CD4-positive, alpha-beta T cell treated with Interleukin-15 for 1 hour (primary cell): ENCODE data around the gene MXRA8.
A peak's percentile ranks its signal among the peaks of the same experiment; 100 is the strongest.

Source experiments
- DNase-seq: peaks from one replicate; pipeline ENCODE4 v3.0.0-alpha.2; 2020

The MXRA8 gene

DNA sequence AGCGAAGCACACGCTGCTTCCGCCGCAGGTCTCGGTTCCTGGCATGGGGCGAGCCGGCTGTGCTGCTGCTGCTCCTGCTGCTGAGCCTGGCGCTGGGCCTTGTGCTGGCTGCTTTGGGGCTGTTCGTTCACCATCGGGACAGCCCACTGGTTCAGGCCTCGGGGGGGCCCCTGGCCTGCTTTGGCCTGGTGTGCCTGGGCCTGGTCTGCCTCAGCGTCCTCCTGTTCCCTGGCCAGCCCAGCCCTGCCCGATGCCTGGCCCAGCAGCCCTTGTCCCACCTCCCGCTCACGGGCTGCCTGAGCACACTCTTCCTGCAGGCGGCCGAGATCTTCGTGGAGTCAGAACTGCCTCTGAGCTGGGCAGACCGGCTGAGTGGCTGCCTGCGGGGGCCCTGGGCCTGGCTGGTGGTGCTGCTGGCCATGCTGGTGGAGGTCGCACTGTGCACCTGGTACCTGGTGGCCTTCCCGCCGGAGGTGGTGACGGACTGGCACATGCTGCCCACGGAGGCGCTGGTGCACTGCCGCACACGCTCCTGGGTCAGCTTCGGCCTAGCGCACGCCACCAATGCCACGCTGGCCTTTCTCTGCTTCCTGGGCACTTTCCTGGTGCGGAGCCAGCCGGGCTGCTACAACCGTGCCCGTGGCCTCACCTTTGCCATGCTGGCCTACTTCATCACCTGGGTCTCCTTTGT is 24.7 kb downstream of the MXRA8 start:
- no peak for DNase-seq

DNA sequence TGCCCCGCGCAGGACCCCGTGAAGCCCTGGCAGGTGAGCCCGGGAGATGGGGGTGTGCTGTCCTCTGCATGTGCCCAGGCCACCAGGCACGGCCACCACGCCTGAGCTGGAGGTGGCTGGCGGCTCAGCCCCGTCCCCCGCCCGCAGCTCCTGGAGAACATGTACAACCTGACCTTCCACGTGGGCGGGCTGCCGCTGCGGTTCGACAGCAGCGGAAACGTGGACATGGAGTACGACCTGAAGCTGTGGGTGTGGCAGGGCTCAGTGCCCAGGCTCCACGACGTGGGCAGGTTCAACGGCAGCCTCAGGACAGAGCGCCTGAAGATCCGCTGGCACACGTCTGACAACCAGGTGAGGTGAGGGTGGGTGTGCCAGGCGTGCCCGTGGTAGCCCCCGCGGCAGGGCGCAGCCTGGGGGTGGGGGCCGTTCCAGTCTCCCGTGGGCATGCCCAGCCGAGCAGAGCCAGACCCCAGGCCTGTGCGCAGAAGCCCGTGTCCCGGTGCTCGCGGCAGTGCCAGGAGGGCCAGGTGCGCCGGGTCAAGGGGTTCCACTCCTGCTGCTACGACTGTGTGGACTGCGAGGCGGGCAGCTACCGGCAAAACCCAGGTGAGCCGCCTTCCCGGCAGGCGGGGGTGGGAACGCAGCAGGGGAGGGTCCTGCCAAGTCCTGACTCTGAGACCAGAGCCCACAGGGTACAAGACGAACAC is 25.4 kb downstream of the MXRA8 start:
- no peak for DNase-seq

DNA sequence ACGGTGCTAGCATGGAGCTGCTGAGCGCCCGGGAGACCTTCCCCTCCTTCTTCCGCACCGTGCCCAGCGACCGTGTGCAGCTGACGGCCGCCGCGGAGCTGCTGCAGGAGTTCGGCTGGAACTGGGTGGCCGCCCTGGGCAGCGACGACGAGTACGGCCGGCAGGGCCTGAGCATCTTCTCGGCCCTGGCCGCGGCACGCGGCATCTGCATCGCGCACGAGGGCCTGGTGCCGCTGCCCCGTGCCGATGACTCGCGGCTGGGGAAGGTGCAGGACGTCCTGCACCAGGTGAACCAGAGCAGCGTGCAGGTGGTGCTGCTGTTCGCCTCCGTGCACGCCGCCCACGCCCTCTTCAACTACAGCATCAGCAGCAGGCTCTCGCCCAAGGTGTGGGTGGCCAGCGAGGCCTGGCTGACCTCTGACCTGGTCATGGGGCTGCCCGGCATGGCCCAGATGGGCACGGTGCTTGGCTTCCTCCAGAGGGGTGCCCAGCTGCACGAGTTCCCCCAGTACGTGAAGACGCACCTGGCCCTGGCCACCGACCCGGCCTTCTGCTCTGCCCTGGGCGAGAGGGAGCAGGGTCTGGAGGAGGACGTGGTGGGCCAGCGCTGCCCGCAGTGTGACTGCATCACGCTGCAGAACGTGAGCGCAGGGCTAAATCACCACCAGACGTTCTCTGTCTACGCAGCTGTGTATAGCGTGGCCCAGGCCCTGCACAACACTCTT is 26.2 kb downstream of the MXRA8 start:
- DNase-seq: no peak

DNA sequence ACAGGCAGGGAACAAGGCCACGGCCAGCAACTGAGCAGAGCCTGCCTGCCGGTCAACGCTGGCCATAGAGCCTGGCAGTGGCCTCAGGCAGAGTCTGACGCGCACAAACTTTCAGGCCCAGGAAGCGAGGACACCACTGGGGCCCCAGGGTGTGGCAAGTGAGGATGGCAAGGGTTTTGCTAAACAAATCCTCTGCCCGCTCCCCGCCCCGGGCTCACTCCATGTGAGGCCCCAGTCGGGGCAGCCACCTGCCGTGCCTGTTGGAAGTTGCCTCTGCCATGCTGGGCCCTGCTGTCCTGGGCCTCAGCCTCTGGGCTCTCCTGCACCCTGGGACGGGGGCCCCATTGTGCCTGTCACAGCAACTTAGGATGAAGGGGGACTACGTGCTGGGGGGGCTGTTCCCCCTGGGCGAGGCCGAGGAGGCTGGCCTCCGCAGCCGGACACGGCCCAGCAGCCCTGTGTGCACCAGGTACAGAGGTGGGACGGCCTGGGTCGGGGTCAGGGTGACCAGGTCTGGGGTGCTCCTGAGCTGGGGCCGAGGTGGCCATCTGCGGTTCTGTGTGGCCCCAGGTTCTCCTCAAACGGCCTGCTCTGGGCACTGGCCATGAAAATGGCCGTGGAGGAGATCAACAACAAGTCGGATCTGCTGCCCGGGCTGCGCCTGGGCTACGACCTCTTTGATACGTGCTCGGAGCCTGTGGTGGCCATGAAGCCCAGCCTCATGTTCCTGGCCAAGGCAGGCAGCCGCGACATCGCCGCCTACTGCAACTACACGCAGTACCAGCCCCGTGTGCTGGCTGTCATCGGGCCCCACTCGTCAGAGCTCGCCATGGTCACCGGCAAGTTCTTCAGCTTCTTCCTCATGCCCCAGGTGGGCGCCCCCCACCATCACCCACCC is 27.0 kb downstream of the MXRA8 start, which contains the start of gene TAS1R3:
TSS of gene TAS1R3 (plus strand) at position 213 of the 898 bp plus-strand sequence. CDS start at position 279, 66 bp downstream.
- DNase-seq: no peak

DNA sequence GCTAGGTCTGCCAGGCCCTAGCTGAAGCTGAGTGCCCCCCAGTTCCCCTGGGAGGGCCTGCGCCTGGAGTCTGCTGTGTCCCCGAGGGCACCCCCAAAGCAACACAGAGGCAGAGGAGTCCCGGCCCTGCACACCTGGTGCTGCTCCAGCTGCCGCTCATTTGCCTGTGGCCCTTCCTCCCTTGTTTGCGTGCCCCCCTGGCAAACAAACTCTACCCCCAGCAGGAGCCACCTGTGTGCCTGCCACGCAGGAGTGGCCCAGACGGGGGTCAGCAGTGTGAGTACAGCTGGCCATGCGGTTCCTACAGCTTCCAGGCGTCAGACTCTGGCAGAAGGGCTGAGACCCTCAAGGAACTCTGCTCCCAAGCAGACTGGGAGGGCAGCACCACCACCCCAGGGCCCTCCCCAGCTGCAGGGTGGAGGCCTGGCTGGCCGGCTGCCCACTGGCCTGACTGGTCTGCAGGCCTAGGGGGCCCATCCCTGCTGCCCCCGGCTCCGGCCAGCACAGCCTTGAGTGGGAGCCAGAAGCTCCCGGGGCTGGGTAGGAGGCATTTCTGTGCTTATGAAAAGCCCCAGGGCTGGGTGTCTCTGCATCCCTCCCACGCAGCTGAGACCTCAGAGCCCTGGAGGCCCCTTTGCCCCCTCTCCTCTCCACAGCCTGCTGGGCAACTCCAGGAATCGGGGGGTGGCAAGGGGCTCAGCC is 27.8 kb downstream of the MXRA8 start:
- DNase-seq: no peak

DNA sequence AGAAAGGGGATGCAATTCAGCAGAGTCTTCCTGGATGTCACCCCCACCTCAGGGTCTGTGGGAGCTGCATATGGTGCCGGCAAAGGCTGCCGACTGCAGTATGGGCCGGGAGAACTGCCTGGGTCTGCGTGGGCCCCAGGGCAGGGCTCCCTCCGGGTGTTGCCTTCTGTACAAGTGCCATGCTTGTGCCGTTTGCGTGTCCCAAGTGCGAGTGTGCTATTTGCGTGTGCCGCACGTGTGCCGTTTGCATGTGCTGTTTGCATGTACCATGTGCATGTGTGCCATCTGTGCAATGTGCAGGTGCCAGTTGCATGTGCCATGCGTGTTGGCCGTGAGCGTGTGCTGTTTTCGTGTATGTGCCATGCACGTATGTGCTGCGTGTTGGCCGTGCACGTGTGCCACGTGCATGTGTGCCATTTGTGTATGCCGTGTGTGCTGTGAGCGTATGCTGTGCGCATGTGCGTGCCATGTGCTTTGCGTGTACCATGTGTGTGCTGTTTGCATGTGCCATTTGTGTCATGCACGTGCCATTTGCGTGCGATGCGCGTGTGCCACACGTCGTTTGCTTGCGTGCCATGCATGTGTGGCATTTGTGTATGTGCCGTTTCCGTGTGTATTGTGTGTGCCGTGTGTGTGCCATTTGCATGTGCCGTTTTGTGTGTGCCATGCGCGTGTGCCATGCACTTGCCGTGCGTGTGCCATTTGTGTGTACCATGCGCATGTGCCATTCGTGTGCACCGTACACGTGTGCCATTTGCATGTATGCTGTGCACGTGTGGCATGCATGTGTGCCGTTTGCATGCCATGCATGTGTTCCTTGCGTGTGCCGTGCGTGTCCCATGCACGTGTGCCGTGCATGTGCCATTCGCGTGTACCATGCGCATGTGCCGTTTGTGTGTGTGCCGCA is 28.8 kb downstream of the MXRA8 start:
- DNase-seq: no peak

DNA sequence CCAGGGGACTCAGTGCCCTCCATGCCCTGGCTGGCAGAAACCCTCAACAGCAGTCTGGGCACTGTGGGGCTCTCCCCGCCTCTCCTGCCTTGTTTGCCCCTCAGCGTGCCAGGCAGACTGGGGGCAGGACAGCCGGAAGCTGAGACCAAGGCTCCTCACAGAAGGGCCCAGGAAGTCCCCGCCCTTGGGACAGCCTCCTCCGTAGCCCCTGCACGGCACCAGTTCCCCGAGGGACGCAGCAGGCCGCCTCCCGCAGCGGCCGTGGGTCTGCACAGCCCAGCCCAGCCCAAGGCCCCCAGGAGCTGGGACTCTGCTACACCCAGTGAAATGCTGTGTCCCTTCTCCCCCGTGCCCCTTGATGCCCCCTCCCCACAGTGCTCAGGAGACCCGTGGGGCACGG is 30.1 kb downstream of the MXRA8 start:
- no peak for DNase-seq

DNA sequence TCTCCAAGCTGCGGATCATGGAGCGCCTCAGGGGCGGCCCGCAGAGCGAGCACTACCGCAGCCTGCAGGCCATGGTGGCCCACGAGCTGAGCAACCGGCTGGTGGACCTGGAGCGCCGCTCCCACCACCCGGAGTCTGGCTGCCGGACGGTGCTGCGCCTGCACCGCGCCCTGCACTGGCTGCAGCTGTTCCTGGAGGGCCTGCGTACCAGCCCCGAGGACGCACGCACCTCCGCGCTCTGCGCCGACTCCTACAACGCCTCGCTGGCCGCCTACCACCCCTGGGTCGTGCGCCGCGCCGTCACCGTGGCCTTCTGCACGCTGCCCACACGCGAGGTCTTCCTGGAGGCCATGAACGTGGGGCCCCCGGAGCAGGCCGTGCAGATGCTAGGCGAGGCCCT is 31.1 kb downstream of the MXRA8 start:
- no peak for DNase-seq

DNA sequence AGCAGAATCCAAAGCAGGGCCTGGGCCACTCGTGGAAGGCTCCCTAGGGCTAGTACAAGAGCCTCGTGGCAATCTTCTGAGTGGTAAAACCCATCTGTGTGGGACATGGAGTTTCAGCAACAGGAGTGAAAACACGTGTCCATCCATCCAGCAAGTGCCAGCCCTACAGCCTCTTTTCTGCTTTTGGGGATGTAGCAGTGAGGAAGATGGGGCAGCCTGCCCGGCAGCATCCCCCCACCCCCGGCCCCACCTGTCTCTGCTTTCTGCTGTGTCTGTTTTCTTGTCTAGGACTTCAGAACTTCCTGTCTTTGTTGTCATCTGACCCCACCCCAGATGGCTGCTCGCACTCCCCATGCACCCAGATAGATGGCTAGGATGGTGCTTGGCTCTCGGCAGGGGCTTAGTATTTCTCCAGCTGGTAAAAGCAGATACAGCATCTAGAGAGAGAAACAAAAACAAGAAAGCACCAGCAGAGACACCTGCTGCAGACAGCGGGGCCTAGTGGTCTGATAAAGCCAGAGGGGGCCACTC is 32.2 kb downstream of the MXRA8 start:
- no peak for DNase-seq

DNA sequence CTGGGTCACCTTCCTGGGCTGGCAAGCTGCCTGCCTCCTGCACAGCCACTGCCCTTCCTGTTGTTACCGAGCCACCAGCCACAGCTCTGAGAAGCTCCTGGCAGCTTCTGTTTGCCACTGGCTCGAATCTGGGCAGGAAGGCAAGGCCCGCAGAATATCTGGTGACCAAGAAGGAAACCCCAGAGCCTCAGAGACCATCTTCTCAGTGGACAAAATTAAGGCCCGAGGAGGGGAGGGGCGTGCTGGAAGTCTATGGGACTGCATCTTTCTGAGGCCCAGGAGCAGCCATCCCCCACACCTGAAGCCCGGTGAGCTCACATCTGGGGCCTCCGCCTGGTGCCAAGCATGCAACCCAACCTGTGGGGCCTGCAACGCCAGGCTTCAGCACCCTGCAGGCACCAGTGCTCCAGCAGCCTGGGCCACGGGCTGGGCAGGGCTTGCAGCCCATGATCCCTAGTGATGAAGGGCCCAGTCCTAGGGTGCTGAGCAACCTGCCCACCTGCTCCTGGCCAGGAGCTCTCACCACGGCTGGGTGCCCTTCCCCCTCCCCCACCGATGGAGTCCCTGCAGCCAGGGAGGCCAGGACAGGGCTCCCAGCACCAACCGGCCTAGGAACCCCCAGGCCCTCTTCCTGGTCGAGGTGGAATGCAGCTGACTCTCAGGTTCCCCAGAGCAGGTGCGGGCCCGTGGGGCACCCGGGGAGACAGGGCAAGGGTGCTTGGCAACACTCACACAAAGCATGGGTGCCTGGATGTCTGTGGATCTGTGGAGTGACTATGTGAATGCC is 32.9 kb downstream of the MXRA8 start:
- DNase-seq: no peak

DNA sequence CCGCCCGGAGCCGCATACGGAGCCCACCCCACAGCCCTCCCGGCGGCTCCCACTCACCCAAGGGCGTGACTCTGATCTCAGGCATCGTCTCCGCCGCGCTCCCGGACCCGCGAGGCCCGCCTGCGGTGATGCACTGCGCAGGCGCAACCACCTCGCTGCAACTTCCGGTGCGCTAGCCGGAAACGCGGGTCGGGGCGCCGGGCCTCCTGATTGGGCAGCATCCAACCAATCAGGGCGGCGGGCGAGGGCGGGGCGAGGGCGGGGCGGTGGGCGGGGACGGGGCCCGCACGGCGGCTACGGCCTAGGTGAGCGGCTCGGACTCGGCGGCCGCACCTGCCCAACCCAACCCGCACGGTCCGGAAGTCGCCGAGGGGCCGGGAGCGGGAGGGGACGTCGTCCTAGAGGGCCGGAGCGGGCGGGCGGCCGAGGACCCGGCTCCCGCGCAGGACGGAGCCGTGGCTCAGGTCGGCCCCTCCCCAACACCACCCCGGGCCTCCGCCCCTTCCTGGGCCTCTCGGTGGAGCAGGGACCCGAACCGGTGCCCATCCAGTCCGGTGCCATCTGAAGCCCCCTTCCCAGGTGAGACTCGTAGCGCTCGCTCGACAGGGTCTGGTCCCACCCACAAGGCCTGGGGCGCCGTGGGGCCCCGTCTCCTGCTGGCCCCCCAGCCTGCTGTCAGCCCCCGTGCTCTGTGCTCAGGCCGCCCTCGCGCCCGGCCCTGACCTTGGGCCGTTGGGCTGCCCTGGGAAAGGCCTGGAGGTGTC is 33.6 kb downstream of the MXRA8 start, which contains the start of the genes CPTP and INTS11:
TSS of gene CPTP (plus strand) at position 279 of the 764 bp plus-strand sequence. CDS start 2,109 bp downstream, outside the sequence.
TSS of gene INTS11 (minus strand) at position 137 of the 764 bp plus-strand sequence. CDS start at position 85, 52 bp downstream.
- DNase-seq: peak; percentile 95

DNA sequence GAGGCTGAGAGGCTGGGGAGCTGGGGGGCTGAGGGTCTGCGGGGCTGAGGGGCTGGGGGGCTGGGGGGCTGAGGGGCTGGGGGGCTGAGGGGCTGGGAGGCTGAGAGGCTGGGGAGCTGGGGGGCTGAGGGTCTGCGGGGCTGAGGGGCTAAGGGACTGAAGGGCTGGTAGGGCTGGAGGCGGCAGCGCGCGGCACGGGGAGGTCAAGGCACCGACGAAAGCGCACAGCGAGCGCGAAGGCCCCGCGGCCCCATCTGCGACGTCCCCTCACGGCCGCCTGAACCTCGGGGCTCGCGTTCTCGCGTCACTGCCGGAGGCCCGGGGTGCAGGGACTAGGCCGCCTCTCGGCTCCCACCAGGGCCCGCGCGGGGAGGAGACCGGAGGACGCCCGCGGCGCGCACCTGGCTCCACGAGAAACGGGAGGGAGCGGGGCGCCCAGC is 34.3 kb downstream of the MXRA8 start:
- DNase-seq: no peak

DNA sequence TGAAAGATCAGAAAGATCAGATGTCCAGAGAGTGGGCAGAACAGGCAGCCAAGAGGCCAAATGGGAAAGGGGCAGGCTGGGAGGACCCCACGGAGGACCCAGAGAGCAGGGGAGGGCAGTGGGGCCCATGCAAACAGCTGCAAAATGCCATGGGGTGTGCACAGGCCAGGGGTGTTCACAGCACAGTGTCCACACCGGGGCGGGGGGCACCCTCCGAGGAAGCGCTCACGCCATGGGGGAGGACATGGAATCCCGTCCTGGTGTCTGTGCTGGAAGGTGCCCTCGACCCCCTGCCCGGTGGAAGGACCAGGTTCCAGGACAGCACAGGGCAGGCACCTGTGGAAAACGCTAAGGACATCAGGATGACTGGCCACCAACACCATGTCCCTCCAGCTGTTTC is 35.4 kb downstream of the MXRA8 start:
- no peak for DNase-seq

- no peak for DNase-seq
Measured at GRCh38 chr1:1322418-1322817, 35.9 kb downstream of the MXRA8 start.

- no peak for DNase-seq
Measured at GRCh38 chr1:1321477-1321876, 36.9 kb downstream of the MXRA8 start.

DNA sequence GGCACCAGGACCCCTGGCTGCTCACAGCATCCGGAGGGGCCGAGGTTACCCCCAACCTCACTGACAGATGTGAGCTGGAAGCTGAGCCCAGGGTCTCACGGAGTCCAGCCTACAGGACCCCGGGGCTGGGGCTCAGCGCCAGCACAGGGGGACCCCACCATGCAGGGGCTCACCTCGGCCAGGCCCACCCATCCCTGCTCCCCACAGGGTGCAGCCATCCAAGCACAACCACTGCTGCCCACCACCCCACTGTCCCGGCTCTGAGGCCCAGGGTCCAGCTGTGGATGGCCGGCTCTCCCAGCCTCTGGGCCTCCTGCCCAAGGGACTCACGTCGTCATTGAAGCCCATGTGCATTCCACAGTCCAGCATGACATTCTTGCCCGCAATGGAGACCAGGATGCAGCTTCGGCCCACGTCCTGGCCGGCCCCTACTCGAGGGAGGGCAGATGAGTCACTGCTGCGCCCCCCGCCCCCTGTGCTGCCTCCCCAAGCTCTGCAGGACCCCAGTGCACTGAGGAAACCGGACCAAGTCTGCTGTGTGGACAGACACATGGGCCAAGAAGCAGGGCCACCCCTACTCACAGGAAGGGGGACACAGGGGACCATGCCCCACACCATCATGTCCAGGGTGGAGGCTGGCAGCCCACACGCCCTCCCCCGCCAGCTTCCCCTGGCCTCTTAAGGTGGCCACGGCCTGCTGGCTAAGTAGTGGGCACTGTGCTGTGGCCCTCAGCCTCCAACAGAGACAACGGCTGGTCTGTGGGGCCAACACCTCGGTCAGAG is 37.5 kb downstream of the MXRA8 start:
- no peak for DNase-seq

- no peak for DNase-seq
Measured at GRCh38 chr1:1319646-1319941, 38.8 kb downstream of the MXRA8 start.
